Measurements from ENCODE around the gene TTC1.
"Not testable (repeated sequence)": the region's sequence is repeated elsewhere in the genome, so short reads cannot be mapped to it uniquely, and the experiment has no call there.

Gene TTC1

GRCh38 chr5:159995907-159996306 is 13.0 kb upstream of the TTC1 start:
- no peak for DNase-seq (ENCODE audit: low read depth in 2 of 3, low spot score in 1 of 3)

- no peak for DNase-seq (ENCODE audit: low read depth in 2 of 3, low spot score in 1 of 3)
Measured at GRCh38 chr5:160001457-160001856, 7.5 kb upstream of the TTC1 start.

- DNase-seq (ENCODE audit: low read depth in 2 of 3, low spot score in 1 of 3), result no peak
Measured at GRCh38 chr5:160007514-160007913, 1.4 kb upstream of the TTC1 start.

GRCh38 chr5:160008529-160008876 is 436 bp upstream of the TTC1 start:
- not testable (repeated sequence) for DNase-seq (ENCODE audit: low read depth in 2 of 3, low spot score in 1 of 3)

GRCh38 chr5:160009591-160009989 is 651 bp downstream of the TTC1 start:
- no peak for DNase-seq (ENCODE audit: low read depth in 2 of 3, low spot score in 1 of 3)

DNA sequence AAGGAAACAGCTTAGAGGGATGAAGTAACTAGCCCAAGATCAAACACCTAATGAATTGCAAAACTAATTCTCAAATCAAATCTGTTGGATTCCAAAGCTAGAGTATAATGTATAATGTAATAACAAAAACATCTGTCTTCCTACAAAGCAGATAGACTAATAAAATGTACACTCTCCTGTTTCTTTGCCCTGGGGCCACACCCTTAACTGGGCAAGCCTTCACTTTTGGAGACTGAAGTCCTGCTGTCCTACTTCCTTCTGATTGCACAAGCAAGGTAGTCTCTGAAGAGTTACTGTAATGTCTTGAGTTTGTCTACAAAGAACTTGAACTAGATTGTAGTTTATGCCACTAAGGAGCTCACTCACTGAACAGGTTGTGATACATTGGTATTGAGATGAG is 2.5 kb downstream of the TTC1 start:
- no peak for DNase-seq (ENCODE audit: low read depth in 2 of 3, low spot score in 1 of 3)

GRCh38 chr5:160014197-160014596 is 5.3 kb downstream of the TTC1 start:
- not testable (repeated sequence) for DNase-seq (ENCODE audit: low read depth in 2 of 3, low spot score in 1 of 3)

- no peak for DNase-seq (ENCODE audit: low read depth in 2 of 3, low spot score in 1 of 3)
Measured at GRCh38 chr5:160018945-160019625, 10.1 kb downstream of the TTC1 start.

DNA sequence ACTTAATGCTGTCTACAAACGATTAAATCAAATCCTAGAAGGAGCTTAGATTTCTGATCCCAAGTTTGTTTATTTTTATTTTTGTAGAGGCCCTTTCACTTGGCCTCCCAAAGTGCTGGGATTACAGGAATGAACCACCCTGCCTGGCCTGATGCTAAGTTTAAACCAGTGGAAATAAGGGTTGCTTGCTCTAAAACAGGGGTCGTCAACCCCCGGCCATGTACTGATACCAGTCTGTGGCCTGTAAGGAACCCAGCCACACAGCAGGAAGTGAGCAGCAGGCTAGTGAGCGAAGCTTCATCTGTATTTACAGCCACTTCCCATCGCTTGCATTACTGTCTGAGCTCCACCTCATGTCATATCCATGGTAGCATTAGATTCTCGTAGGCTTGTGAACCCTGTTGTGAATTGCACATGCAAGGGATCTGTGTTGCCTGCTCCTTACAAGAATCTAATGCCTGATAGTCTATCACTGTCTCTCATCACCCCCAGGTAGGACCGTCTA is 11.4 kb downstream of the TTC1 start:
- no peak for DNase-seq (ENCODE audit: low read depth in 2 of 3, low spot score in 1 of 3)

DNA sequence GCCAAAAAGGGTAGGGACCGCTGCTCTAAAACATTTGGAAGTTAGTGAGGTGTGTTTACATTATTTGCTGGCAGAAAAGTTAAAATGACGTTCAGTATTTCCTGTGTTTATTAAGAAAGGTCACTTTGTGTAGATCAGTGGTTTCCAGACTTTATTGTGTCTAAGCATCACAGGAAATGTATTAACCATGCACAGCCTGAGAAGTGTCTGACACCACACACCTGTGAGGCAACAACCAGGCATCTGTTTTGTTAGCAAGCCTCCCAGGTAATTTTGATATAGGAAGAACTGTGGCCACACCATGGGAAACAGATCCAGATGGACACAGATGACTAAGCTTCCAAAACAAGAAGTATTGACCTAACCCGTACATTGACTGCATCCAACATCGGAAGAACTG is 12.0 kb downstream of the TTC1 start:
- no peak for DNase-seq (ENCODE audit: low read depth in 2 of 3, low spot score in 1 of 3)

DNA sequence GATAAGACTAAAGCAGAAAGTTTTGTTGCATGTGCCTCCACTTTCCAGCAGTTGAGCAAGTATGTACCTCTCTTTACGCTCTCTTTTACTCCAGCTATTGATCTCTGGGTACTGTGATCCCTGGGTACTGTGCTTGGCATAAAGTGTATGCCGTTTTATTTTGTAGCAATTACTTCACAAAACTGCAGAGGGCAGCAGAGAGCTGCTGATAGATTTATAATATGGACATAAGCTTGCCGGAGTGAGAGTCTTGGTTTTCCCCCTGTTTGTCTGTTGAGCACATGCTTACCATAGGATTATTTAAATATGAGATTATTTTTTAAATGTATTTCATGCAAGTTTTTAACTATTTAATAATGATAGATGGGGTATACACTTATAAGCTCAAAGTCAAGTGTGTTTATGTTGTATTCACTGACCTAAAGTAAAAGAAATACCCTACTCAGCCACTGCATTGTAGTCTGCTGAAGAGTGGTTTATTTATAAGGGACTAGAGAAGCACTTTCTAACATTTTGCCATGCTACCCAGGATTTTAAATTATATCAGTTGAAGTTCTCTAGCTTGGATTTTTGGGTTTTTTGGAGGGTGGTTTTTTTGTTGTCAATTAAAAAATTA is 13.0 kb downstream of the TTC1 start:
- DNase-seq (ENCODE audit: low read depth in 2 of 3, low spot score in 1 of 3), result peak in 2 of 3 donors; percentile 16 to 65

DNA sequence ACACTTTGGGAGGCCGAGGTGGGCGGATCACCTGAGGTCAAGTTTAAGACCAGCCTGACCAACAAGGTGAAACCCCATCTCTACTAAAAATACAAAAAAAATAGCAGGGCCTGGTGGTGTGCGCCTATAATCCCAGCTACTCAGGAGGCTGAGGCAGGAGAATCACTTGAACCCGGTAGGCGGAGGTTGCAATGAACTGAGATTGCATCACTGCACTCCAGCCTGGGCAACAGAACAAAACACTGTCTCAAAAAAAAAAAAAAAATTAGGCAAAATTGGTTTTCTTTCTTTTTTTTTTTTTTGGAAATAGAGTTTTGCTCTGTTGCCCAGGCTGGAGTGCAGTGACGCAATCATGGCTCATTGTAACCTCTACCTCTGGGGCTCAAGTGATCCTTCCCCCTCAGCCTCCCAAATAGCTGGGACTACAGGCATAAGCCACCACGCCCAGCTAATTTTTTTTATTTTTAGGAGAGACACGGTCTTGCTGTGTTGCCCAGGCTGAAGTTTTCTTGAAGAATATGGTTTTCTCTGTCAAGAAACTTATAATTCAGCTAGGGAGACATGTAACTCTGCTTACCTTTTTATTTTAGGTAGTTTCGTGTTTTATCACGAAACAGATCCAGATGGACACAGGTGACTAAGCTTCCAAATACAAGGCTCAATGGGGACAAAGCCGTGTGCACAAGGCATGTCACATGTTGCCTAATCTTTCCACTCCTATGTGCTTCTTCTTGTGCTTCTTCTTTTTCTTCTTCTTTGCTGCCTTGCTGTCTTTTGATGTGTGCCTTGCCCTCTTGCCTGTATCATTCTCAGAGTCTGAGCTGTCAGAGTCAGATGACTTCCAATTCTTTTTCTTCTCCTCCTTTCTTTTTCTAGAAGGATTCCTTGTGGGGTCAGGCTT is 14.3 kb downstream of the TTC1 start:
- no peak for DNase-seq (ENCODE audit: low read depth in 2 of 3, low spot score in 1 of 3)

GRCh38 chr5:160023908-160024630 is 15.1 kb downstream of the TTC1 start:
- no peak for DNase-seq (ENCODE audit: low read depth in 2 of 3, low spot score in 1 of 3)

DNA sequence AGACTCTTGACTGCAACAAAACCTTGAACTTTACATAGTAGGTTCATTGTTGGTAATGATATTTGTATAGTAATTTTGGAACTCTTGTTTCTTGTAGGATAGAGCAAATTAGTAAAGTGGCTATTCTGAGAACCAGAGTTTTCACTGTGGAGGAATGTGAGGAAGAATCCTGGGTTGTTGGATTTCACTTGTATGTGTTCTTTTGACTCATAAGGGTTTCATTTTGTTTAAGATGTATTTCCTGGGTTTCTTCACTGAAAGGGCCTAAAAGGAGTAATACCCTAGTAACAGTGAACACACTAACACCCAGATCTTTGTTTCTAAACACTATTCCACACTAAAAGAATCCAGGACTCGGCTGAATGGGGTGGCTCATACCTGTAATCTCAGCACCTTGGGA is 20.1 kb downstream of the TTC1 start:
- no peak for DNase-seq (ENCODE audit: low read depth in 2 of 3, low spot score in 1 of 3)

DNA sequence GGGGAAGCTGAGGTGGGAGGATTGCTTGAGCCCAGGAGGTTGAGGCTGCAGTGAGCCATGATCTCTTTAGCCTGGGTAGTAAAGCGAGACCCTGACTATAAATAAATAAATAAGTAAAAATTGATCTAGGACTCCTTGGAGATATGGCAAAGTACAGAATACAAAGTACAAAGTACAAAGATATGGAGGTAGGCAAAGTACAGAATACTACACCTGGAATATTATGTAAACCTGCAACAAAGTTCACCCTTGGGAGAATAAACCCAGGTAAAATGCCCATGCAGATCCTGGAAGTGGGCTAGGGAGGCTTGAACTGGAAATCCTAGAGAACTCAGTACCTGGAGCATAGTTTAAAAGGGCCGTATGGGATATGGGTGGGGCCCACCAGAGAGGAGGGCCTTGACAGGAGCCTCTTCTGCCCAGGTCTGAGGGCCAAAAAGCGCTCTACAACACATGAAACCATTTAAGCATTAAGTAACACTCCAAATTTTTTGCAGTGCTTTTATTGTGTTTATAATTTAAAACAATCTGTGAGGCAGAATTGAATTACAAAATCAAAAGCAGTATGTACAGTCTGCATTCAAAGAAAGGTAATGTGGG is 20.7 kb downstream of the TTC1 start:
- DNase-seq (ENCODE audit: low read depth in 2 of 3, low spot score in 1 of 3), result no peak

DNA sequence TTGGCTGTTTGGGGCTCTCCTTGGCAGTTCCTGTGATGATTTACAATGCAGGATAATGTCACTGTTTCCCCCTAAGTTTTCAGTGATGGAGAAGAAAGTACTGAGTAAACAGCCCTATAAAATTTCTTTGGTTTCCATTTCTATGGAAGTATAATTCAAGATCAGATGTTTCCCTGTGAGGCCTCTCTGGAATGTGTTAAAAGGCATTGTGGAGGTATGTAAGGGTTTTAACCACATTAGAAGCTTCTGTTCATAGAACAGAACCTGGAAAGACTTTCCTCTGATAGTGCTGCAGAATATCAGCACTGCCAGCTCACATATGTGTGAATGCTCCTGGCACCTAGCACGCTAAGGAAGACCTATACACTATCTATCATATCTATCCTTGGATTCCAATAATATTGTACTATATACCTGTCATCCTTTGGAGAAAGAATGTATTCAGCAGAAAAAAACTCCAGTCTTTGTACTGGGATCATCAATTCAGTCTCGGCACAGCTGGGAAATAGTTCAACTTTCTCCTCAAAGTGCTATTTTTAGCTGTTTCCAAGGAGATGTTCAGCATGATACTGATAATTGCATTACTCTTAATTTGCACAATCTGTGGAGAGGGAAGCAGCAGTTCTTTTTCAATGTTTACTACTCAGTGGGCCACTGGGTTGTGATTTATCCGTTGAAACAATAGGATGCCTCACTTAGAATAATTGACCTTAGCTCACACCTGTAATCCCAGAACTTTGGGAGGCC is 21.9 kb downstream of the TTC1 start:
- DNase-seq (ENCODE audit: low read depth in 2 of 3, low spot score in 1 of 3), result no peak

GRCh38 chr5:160033546-160034252 is 24.8 kb downstream of the TTC1 start:
- DNase-seq (ENCODE audit: low read depth in 2 of 3, low spot score in 1 of 3), result no peak

DNA sequence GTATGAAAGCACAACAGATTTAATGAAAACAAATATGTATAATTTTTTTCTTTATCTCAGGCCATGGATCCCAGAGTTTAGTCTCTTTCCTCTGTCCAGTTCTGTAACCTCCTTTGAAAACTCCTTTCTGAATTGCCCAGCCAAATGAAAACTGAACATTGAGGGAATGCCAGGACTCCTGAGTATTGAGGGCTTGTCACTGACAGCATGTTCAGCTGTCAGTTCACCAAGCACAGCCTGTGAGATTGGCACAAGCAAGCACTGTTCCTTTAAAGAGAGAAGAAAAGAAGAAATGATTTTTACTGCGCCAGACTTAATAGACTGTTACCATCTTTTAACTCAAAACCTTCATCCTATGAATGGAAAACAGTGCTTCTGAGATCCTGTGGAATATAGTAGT is 27.3 kb downstream of the TTC1 start:
- no peak for DNase-seq (ENCODE audit: low read depth in 2 of 3, low spot score in 1 of 3)

DNA sequence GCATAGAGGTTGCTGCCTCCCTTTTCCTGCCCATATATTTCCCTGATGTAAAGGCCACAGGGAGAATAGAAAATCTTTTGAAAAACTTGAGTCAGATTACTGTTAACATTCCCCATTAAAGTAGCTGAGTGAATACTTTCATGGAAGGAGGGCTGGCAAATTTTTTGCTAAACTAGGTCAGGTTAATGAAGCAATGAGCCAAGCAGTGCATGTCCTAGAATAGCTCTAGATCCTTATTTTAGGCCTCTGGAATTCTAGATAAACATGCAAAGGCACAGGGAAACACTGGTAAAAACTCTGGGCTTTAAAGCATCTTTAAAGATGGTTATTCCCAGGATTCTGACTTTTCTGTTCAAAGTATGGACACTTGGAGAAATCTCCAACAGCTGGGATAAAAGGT is 27.9 kb downstream of the TTC1 start:
- no peak for DNase-seq (ENCODE audit: low read depth in 2 of 3, low spot score in 1 of 3)
